ENCODE results near the gene HNRNPLL.

DNA sequence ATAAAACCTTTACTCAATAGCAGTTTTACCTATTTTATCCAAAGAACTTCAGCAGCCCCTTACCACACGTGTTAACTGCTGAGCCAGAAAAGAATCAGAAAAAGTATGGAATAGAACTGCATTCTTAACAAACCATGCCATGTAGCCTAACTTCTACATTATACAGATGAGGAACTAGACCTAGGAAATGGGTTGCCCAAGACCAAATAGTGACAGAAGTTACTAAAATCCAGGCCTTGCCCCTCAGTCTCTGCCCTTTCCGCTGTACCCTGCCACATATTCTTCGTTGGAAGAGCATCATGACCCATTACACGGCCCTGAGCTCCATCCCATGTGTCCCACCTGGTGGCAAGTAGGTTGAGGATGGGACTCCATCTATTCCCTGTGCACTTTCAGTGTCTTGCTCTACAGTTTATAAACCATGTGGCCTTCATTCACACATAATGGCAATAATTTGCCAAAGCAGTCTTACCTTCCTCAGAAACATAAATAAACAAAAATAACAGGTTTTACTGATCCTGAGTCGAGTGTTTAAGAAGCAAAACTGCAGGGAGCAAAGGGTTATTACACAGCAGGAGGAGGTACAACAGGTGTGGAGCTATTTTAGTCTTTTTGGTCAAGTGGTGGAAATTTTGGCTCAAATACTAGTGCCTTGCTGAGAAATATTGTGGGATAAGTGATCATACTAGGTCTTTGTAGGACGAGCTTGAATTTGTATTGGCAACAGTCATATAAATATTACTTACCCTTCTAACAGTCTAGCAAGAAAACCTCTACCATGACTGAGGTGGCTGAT lies 46.5 kb downstream of the HNRNPLL start:
- TF ChIP-seq CTCF (tag by site-specific recombination; IDR thresholded peaks at IDR 0.05) (no peak), ZNF175 (tag by site-specific recombination; IDR thresholded peaks at IDR 0.05) (no peak), ZNF266 (tag by site-specific recombination; IDR thresholded peaks at IDR 0.05; ENCODE audit: low read depth) (no peak), ZBTB1 (tag by site-specific recombination; IDR thresholded peaks at IDR 0.05) (no peak), ZNF23 (tag by site-specific recombination; IDR thresholded peaks at IDR 0.05; ENCODE audit: borderline replicate concordance) (no peak)

All from HEK293 (cell line).